HepG2 (cell line): Measurements from ENCODE around the gene CLIC1. TPM values are rescaled to one million over a fixed set of nuclear protein-coding genes. Genes with fewer than 3 reads are reported as not detected.

Experiments used
- ATAC-seq: fragments of 200-7000 bp; cut with Tn5 transposase; 3 replicates; pipeline ENCODE4 v1.9.1; 2020; ENCODE audit warnings: mild to moderate bottlenecking, moderate library complexity
- BruUV-seq: library from RNA; stranded (reverse); fragments of 400-500 nt; replicated peaks from 2 replicates; lab custom pipeline; 2021; lab: Mats Ljungman, UMichigan
- CTCF ChIA-PET: fragments of 300-600 bp; formaldehyde crosslinking; extraction: SDS; loops from one replicate; lab custom pipeline; 2021; ENCODE audit warnings: low total read pairs, inconsistent platforms, low intra/inter-chr PET ratio; lab: Yijun Ruan, JAX
- POLR2A ChIA-PET: fragments of 350-600 bp; sonication (Branson Sonifier 250); formaldehyde crosslinking; loops from one replicate; lab custom pipeline; 2020; ENCODE audit warnings: antibody characterized with exemption, inconsistent platforms; lab: Yijun Ruan, JAX
- DNase-seq: peaks from one replicate; pipeline ENCODE4 v3.0.0-alpha.2; 2015; ENCODE audit warnings: low spot score
- FAIRE-seq: peaks from 3 replicates; lab custom pipeline; 2011; peaks lifted over from hg19 to GRCh38; lab: Jason Lieb, UNC
- H2AFZ ChIP-seq: one replicate; pipeline ENCODE4 v1.6.1; 2011; ENCODE audit warnings: low read length, inconsistent platforms
- H3K27ac ChIP-seq: fragments of 300-600 bp; 3 replicates; pipeline ENCODE4 v1.8.0; 2011; ENCODE audit warnings: mixed run types, mild to moderate bottlenecking, mixed read lengths, low read length, inconsistent platforms; ENCODE audit not compliant: insufficient read depth; ENCODE audit errors: extremely low read length
- H3K27me3 ChIP-seq, 2 experiments: fragments of 200-600 bp in 1 of 2; 2 replicates in 1 of 2; 3 replicates in 1 of 2; pipeline versions ENCODE4 v1.6.0 to v1.8.0; 2011; ENCODE audit warnings: low read length in 2 of 2, mild to moderate bottlenecking in 2 of 2, moderate library complexity in 2 of 2, inconsistent platforms in 1 of 2; ENCODE audit not compliant: insufficient read depth in 2 of 2, control insufficient read depth in 1 of 2
- H3K36me3 ChIP-seq, 2 experiments: fragments of 200-600 bp in 1 of 2; replicated peaks in 1 of 2; 2 replicates in 1 of 2; 3 replicates in 1 of 2; pipeline versions ENCODE4 v1.5.1 to v1.8.0; 2011; ENCODE audit warnings: low read length in 2 of 2, inconsistent platforms in 1 of 2; ENCODE audit not compliant: insufficient read depth in 2 of 2, control insufficient read depth in 1 of 2
- H3K4me1 ChIP-seq: 2 replicates; pipeline ENCODE4 v1.5.1; 2012; ENCODE audit warnings: low read length, inconsistent platforms; ENCODE audit not compliant: insufficient read depth
- H3K4me2 ChIP-seq: 2 replicates; pipeline ENCODE4 v1.6.0; 2011; ENCODE audit warnings: low read depth, low read length, inconsistent platforms
- H3K4me3 ChIP-seq, 3 experiments: fragments of 200-600 bp in 1 of 3; sonication (generic), shearing (Covaris generic) in 1 of 3; replicated peaks in 1 of 3; 2 replicates each; pipeline ENCODE4 v1.5.1; 2011 to 2016; ENCODE audit warnings: low read length in 3 of 3, inconsistent platforms in 2 of 3, low read depth in 2 of 3, mild to moderate bottlenecking in 2 of 3, control low read depth in 1 of 3, mixed read lengths in 1 of 3; ENCODE audit not compliant: insufficient read depth in 1 of 3
- H3K79me2 ChIP-seq: one replicate; pipeline ENCODE4 v1.6.1; 2011; ENCODE audit warnings: low read length, inconsistent platforms; ENCODE audit not compliant: insufficient read depth
- H3K9ac ChIP-seq: 2 replicates; pipeline ENCODE4 v1.6.0; 2011; ENCODE audit warnings: mild to moderate bottlenecking, low read depth, low read length, inconsistent platforms; ENCODE audit not compliant: insufficient read depth
- H3K9me3 ChIP-seq: 2 replicates; pipeline ENCODE4 v1.5.1; 2012; ENCODE audit warnings: mild to moderate bottlenecking, low read length
- H4K20me1 ChIP-seq: 2 replicates; pipeline ENCODE4 v1.6.0; 2011; ENCODE audit warnings: inconsistent platforms, mild to moderate bottlenecking, low read length, moderate library complexity; ENCODE audit not compliant: insufficient read depth
- BCLAF1 ChIP-seq: fragments of 450-650 bp; IDR thresholded peaks from 2 replicates; pipeline ENCODE4 v1.6.1; 2017; ENCODE audit warnings: mild to moderate bottlenecking
- CEBPZ ChIP-seq: IDR thresholded peaks from 2 replicates; pipeline ENCODE4 v1.6.1; 2012; ENCODE audit warnings: low read length, improper control_type of control experiment
- FOXM1 ChIP-seq: sonication (generic); formaldehyde crosslinking; IDR thresholded peaks from 2 replicates; pipeline ENCODE4 v1.5.0; 2020; ENCODE audit warnings: missing genetic modification reagents
- GPN1 ChIP-seq: sonication (generic); formaldehyde crosslinking; IDR thresholded peaks from 2 replicates; pipeline ENCODE4 v1.5.1; 2020; ENCODE audit warnings: missing genetic modification reagents, borderline replicate concordance
- MAFG ChIP-seq: sonication (generic); formaldehyde crosslinking; IDR thresholded peaks from 2 replicates; pipeline ENCODE4 v1.5.1; 2020; ENCODE audit warnings: mild to moderate bottlenecking, missing genetic modification reagents
- MIER3 ChIP-seq: IDR thresholded peaks from 2 replicates; pipeline ENCODE4 v1.6.1; 2016; ENCODE audit warnings: missing compliant biosample characterization, borderline replicate concordance
- NFE2L2 ChIP-seq: fragments of 150-350 bp; IDR thresholded peaks from 2 replicates; pipeline ENCODE4 v1.6.1; 2014; ENCODE audit warnings: low read length
- RELA ChIP-seq: sonication (generic); formaldehyde crosslinking; IDR thresholded peaks from 2 replicates; pipeline ENCODE4 v1.4.0; 2020; ENCODE audit warnings: missing genetic modification reagents
- SAP130 ChIP-seq: IDR thresholded peaks from 2 replicates; pipeline ENCODE4 v1.6.1; 2016; ENCODE audit warnings: low read depth
- SATB2 ChIP-seq: sonication (generic); formaldehyde crosslinking; IDR thresholded peaks from 2 replicates; pipeline ENCODE4 v1.5.0; 2020; ENCODE audit warnings: missing genetic modification reagents
- SNAI1 ChIP-seq: sonication (generic); formaldehyde crosslinking; IDR thresholded peaks from 2 replicates; pipeline ENCODE4 v1.5.0; 2020; ENCODE audit warnings: mild to moderate bottlenecking, missing genetic modification reagents, borderline replicate concordance
- STAT5B ChIP-seq: sonication (generic); formaldehyde crosslinking; IDR thresholded peaks from 2 replicates; pipeline ENCODE4 v1.4.0; 2020; ENCODE audit warnings: missing genetic modification reagents
- ZBTB1 ChIP-seq: sonication (generic); formaldehyde crosslinking; IDR thresholded peaks from 2 replicates; pipeline ENCODE4 v1.4.0; 2020; ENCODE audit warnings: missing genetic modification reagents, borderline replicate concordance
- ZBTB34 ChIP-seq: sonication (generic); formaldehyde crosslinking; IDR thresholded peaks from 2 replicates; pipeline ENCODE4 v1.8.0; 2022; ENCODE audit warnings: mild to moderate bottlenecking, missing genetic modification reagents
- ZNF280B ChIP-seq: sonication (generic); formaldehyde crosslinking; IDR thresholded peaks from 2 replicates; pipeline ENCODE4 v1.5.0; 2020; ENCODE audit warnings: missing genetic modification reagents, mild to moderate bottlenecking, borderline replicate concordance
- WGBS: methylation state at CpG from one replicate; pipeline ENCODE4 v1.1.6; 2017; ENCODE audit warnings: low lambda C conversion rate; 5-methylcytosine and 5-hydroxymethylcytosine counted together
- in situ Hi-C: cut with HindIII; loops from 2 replicates; pipeline ENCODE4 v1.10.0; 2017; ENCODE audit warnings: low pct_unique_long_range_greater_than_20kb; ENCODE audit not compliant: extremely low pct_ligation_motif_present
- intact Hi-C: fragments of 100-400 bp; cut with micrococcal nuclease; formaldehyde crosslinking; loops from one replicate; pipeline ENCODE4 v1.10.0; 2022; ENCODE audit not compliant: unreplicated experiment
- polyA plus RNA-seq, 8 experiments: library from polyadenylated mRNA; depleted of rRNA in 3 of 8; stranded (reverse) in 7 of 8; unstranded in 1 of 8; fragments of >200 nt; fragmentation: Illumina TruSeq in 4 of 8; extraction: Trizol in 4 of 8; gene quantifications; 2 replicates each; pipeline versions ENCODE4 v1.2.1 to v1.2.3, GENCODE V29; 2011 to 2016; ENCODE audit warnings: low read depth in 4 of 8, missing spikeins in 1 of 8, mixed read lengths in 1 of 8; ENCODE audit not compliant: insufficient read depth in 1 of 8
- total RNA-seq, 5 experiments: library from RNA; depleted of rRNA; stranded (reverse); fragments of >200 nt; fragmentation: Illumina TruSeq; extraction: Trizol; gene quantifications; 2 replicates each; pipeline ENCODE4 v1.2.3, GENCODE V29; 2016; ENCODE audit warnings: low read depth in 1 of 5

The CLIC1 gene
- total and polyA plus RNA-seq, 2 of the 13 experiments (the other 11 are each of a cell fraction or from before 2014, with no cell fraction given) = 602 to 891 TPM

GRCh38 chr6:31683591-31683990, 52.7 kb downstream of the CLIC1 start:
- POLR2A ChIA-PET = interaction anchor here (1.4 to 3.2 kb wide), 5 partner anchors 18 to 147 kb away, joined by 3 to 14 read pairs (median 6); partner anchors contain the start of genes BAG6, CSNK2B and GPANK1
- TF ChIP-seq RELA (CRISPR knock-in tag) (no peak), SATB2 (CRISPR knock-in tag) (no peak), NFE2L2 (no peak), MIER3 (CRISPR knock-in tag) (no peak), BCLAF1 (no peak), ZBTB34 (CRISPR knock-in tag) (no peak), FOXM1 (no peak), MAFG (CRISPR knock-in tag) (no peak), GPN1 (CRISPR knock-in tag) (no peak), CEBPZ (no peak), SAP130 (CRISPR knock-in tag) (no peak), STAT5B (CRISPR knock-in tag) (no peak), ZBTB1 (no peak), SNAI1 (no peak), ZNF280B (no peak)
- TF ChIP-seq, all 625 proteins: peak for 0
- Histone ChIP-seq H3K4me2 (peak overlapping the region; percentile 82; the same call in 1 of the 2 replicates), H3K4me1 (peaks cover 26% of the 10 kb centered on the region), H3K27me3 (no peaks in the 10 kb centered on the region), H3K9me3 (no peaks in the 10 kb centered on the region), H3K4me3 (no peak overlapping the region), H3K79me2 (no peaks in the 10 kb centered on the region), H3K9ac (no peak overlapping the region), H4K20me1 (no peaks in the 10 kb centered on the region), H3K27ac (no peak overlapping the region), H3K36me3 (peaks cover 17% of the 10 kb centered on the region in 2 experiments; a peak in 4 of 5 replicates), H2AFZ (no peak overlapping the region)
- intact Hi-C loops = loop anchor here (5.0 kb wide), 1 partner anchor 34 kb away; the partner anchor contains the start of gene LY6G6D
- WGBS = 92% methylated on average over 12 of the region's 13 CpGs
- DNase-seq = no peak
- no peak for FAIRE-seq
- no TSS peak for BruUV-seq
- ATAC-seq = peak; percentile 4; the same call in 2 of the 3 replicates
- CTCF ChIA-PET = interaction anchor here (3.9 kb wide), 1 partner anchor 86 kb away, joined by 30 read pairs; no protein-coding TSS in a partner anchor
- in situ Hi-C loops = loop anchor here (5.0 kb wide), 1 partner anchor 84 kb away; no protein-coding TSS in a partner anchor
